H9 (cell line): ENCODE measurements around the gene MCCC1. TPM values are rescaled to one million over a fixed set of nuclear protein-coding genes. Genes with fewer than 3 reads are reported as not detected.

Source experiments
- DNase-seq: peaks from one replicate; pipeline ENCODE4 v3.0.0-alpha.2; 2017
- H2AFZ ChIP-seq: one replicate; pipeline ENCODE4 v1.6.1; 2013; ENCODE audit warnings: mild to moderate bottlenecking, low read length, control low read depth, moderate library complexity
- H2AK5ac ChIP-seq: 2 replicates; pipeline ENCODE4 v1.6.1; 2013; ENCODE audit warnings: low read length, control low read depth, mixed read lengths; ENCODE audit not compliant: insufficient read length
- H2BK120ac ChIP-seq: one replicate; pipeline ENCODE4 v1.6.1; 2013; ENCODE audit warnings: low read depth, mild to moderate bottlenecking, low read length, control low read depth, inconsistent platforms; ENCODE audit not compliant: poor library complexity, severe bottlenecking
- H2BK12ac ChIP-seq: 2 replicates; pipeline ENCODE4 v1.6.1; 2013; ENCODE audit warnings: low read length, control low read depth, mixed read lengths, low read depth; ENCODE audit not compliant: insufficient read length
- H2BK15ac ChIP-seq: 2 replicates; pipeline ENCODE4 v1.6.1; 2013; ENCODE audit warnings: low read depth, low read length, control low read depth
- H2BK20ac ChIP-seq: one replicate; pipeline ENCODE4 v1.6.1; 2013; ENCODE audit warnings: low read depth, mild to moderate bottlenecking, low read length, control low read depth, inconsistent platforms; ENCODE audit not compliant: poor library complexity, severe bottlenecking
- H2BK5ac ChIP-seq: 2 replicates; pipeline ENCODE4 v1.6.1; 2013; ENCODE audit warnings: low read length, control low read depth, mixed read lengths; ENCODE audit not compliant: insufficient read length
- H3K14ac ChIP-seq: 2 replicates; pipeline ENCODE4 v1.6.1; 2013; ENCODE audit warnings: low read length, control low read depth; ENCODE audit not compliant: insufficient read depth
- H3K18ac ChIP-seq: 2 replicates; pipeline ENCODE4 v1.6.1; 2013; ENCODE audit warnings: low read depth, mild to moderate bottlenecking, mixed read lengths, low read length, control low read depth; ENCODE audit not compliant: insufficient read length
- H3K23ac ChIP-seq: 2 replicates; pipeline ENCODE4 v1.6.1; 2013; ENCODE audit warnings: low read length, control low read depth, mixed read lengths, low read depth; ENCODE audit not compliant: insufficient read length
- H3K23me2 ChIP-seq: 2 replicates; pipeline ENCODE4 v1.6.1; 2013; ENCODE audit warnings: low read depth, mild to moderate bottlenecking, mixed read lengths, low read length, control low read depth; ENCODE audit not compliant: insufficient read length, poor library complexity, severe bottlenecking
- H3K27ac ChIP-seq: 2 replicates; pipeline ENCODE4 v1.5.1; 2013; ENCODE audit warnings: low read length, control low read depth, mixed read lengths, low read depth; ENCODE audit not compliant: insufficient read length
- H3K27me3 ChIP-seq: 2 replicates; pipeline ENCODE4 v1.6.1; 2013; ENCODE audit warnings: low read length, control low read depth, inconsistent platforms; ENCODE audit not compliant: insufficient read depth
- H3K4ac ChIP-seq: 2 replicates; pipeline ENCODE4 v1.6.1; 2013; ENCODE audit warnings: low read depth, mild to moderate bottlenecking, control low read depth, inconsistent platforms, low read length, moderate library complexity
- H3K4me1 ChIP-seq: 2 replicates; pipeline ENCODE4 v1.6.1; 2013; ENCODE audit warnings: low read length, control low read depth, inconsistent platforms; ENCODE audit not compliant: insufficient read depth
- H3K4me2 ChIP-seq: 2 replicates; pipeline ENCODE4 v1.6.1; 2013; ENCODE audit warnings: low read length, control low read depth, mixed read lengths; ENCODE audit not compliant: insufficient read length, insufficient read depth
- H3K56ac ChIP-seq: 2 replicates; pipeline ENCODE4 v1.6.1; 2013; ENCODE audit warnings: low read depth, mild to moderate bottlenecking, mixed read lengths, low read length, control low read depth; ENCODE audit not compliant: insufficient read length
- H3K79me1 ChIP-seq: 2 replicates; pipeline ENCODE4 v1.6.1; 2013; ENCODE audit warnings: low read depth, mild to moderate bottlenecking, moderate library complexity, low read length, control low read depth, inconsistent platforms; ENCODE audit not compliant: insufficient read depth, poor library complexity, severe bottlenecking
- H3K79me2 ChIP-seq: 2 replicates; pipeline ENCODE4 v1.6.1; 2013; ENCODE audit warnings: low read length, control low read depth, inconsistent platforms; ENCODE audit not compliant: insufficient read depth
- H3K9ac ChIP-seq: 2 replicates; pipeline ENCODE4 v1.6.1; 2013; ENCODE audit warnings: low read length, control low read depth, mixed read lengths; ENCODE audit not compliant: insufficient read length; ENCODE audit errors: extremely low read depth
- H3K9me3 ChIP-seq: one replicate; pipeline ENCODE4 v1.6.1; 2013; ENCODE audit warnings: low read depth, low read length, inconsistent platforms; ENCODE audit not compliant: control insufficient read depth
- H3T11ph ChIP-seq: one replicate; pipeline ENCODE4 v1.6.1; 2013; ENCODE audit warnings: mild to moderate bottlenecking, low read length, control low read depth, inconsistent platforms
- H4K20me1 ChIP-seq: one replicate; pipeline ENCODE4 v1.6.1; 2013; ENCODE audit not compliant: control insufficient read depth, insufficient read length, insufficient read depth
- H4K5ac ChIP-seq: 2 replicates; pipeline ENCODE4 v1.6.1; 2013; ENCODE audit warnings: low read depth, mild to moderate bottlenecking, mixed read lengths, low read length, control low read depth; ENCODE audit not compliant: insufficient read length
- H4K8ac ChIP-seq: replicated peaks from 2 replicates; pipeline ENCODE4 v1.6.1; 2013; ENCODE audit warnings: low read length, control low read depth, mixed read lengths, low read depth; ENCODE audit not compliant: insufficient read length
- H4K91ac ChIP-seq: 2 replicates; pipeline ENCODE4 v1.6.1; 2013; ENCODE audit warnings: low read depth, mild to moderate bottlenecking, moderate library complexity, mixed read lengths, low read length, control low read depth; ENCODE audit not compliant: insufficient read length
- H3K27ac Mint-ChIP-seq, 3 experiments: 2 replicates in 2 of 3; 3 replicates in 1 of 3; pipeline ENCODE4 v1.8.0; 2020 to 2021; ENCODE audit warnings: mixed read lengths in 3 of 3, mild to moderate bottlenecking in 1 of 3, moderate library complexity in 1 of 3
- H3K27me3 Mint-ChIP-seq: 2 replicates; pipeline ENCODE4 v1.8.0; 2021; ENCODE audit warnings: low read depth, mild to moderate bottlenecking, moderate library complexity, mixed read lengths
- H3K36me3 Mint-ChIP-seq, 3 experiments: 2 replicates in 2 of 3; 3 replicates in 1 of 3; pipeline ENCODE4 v1.8.0; 2020 to 2021; ENCODE audit warnings: low read depth in 3 of 3, mixed read lengths in 3 of 3; ENCODE audit not compliant: insufficient read depth in 1 of 3
- H3K4me1 Mint-ChIP-seq, 2 experiments: 2 replicates each; pipeline ENCODE4 v1.8.0; 2020; ENCODE audit warnings: mixed read lengths in 2 of 2
- H3K4me3 Mint-ChIP-seq, 2 experiments: 2 replicates in 1 of 2; 3 replicates in 1 of 2; pipeline ENCODE4 v1.8.0; 2020 to 2021; ENCODE audit warnings: mild to moderate bottlenecking in 2 of 2, mixed read lengths in 2 of 2, moderate library complexity in 1 of 2
- H3K9me3 Mint-ChIP-seq, 2 experiments: 2 replicates in 1 of 2; 3 replicates in 1 of 2; pipeline ENCODE4 v1.8.0; 2020; ENCODE audit warnings: mild to moderate bottlenecking in 2 of 2, mixed read lengths in 2 of 2, moderate library complexity in 1 of 2
- WGBS: extraction: QIAGEN DNeasy Blood & Tissue Kit; methylation state at CpG from one replicate; pipeline ENCODE4 v1.1.7; 2013; ENCODE audit warnings: missing lambda C conversion rate, low lambda C conversion rate, mixed read lengths; ENCODE audit not compliant: insufficient read length; ENCODE audit errors: extremely low coverage; 5-methylcytosine and 5-hydroxymethylcytosine counted together
- total RNA-seq: library from RNA; stranded (reverse); gene quantifications from 2 replicates; pipeline ENCODE4 v1.2.1, GENCODE V29; 2021
- TF ChIP-seq, protein P1 (sequence below): fragments of 200-600 bp; sonication (generic); conservative IDR thresholded peaks from 3 replicates; pipeline ENCODE4 v1.8.0; 2021; ENCODE audit warnings: antibody characterized with exemption, mild to moderate bottlenecking

The MCCC1 gene
- total RNA-seq, 1 experiment from 2014 or later, result 18.3 TPM

DNA sequence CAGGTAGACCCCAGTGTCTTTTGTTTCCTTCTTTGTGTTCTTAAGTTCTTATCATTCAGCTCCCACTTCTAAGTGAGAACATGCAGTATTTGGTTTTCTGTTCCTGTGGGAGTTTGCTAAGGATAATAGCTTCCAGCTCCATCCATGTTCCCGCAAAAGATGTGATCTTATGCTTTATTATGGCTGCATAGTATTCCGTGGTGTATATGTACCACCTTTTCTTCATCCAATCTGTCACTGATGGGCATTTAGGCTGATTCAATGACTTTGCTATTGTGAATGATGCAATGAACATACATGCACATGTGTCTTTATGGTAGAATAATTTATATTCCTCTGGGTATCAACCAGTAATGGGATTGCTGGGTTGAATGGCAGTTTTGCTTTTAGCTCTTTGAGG is 24.4 kb downstream of the MCCC1 start:
- Histone ChIP-seq H2BK15ac (no peak overlapping the region), H3K27me3 (no peaks in the 10 kb centered on the region), H2AFZ (no peak overlapping the region), H3K18ac (no peak overlapping the region), H4K20me1 (no peaks in the 10 kb centered on the region), H3K27ac (no peak overlapping the region), H2AK5ac (no peak overlapping the region), H3K23me2 (no peaks in the 10 kb centered on the region), H2BK5ac (no peak overlapping the region), H4K91ac (no peak overlapping the region), H2BK20ac (no peak overlapping the region), H3K56ac (no peak overlapping the region), H3K9me3 (peaks cover 8% of the 10 kb centered on the region), H3T11ph (no peak overlapping the region), H3K4ac (no peak overlapping the region), H4K5ac (no peak overlapping the region), H3K4me2 (no peak overlapping the region), H3K79me1 (no peaks in the 10 kb centered on the region), H2BK12ac (no peak overlapping the region), H4K8ac (no peak overlapping the region), H3K14ac (no peak overlapping the region), H3K9ac (no peak overlapping the region), H2BK120ac (no peak overlapping the region), H3K4me1 (no peaks in the 10 kb centered on the region), H3K23ac (no peak overlapping the region), H3K79me2 (no peaks in the 10 kb centered on the region)
- no CpG with 5 or more reads among the region's 2 CpGs for WGBS
- H3K9me3 Mint-ChIP-seq, result peaks cover 19 to 30% of the 10 kb centered on the region in 2 experiments
- no peak overlapping the region for H3K27ac Mint-ChIP-seq
- no peak overlapping the region for H3K4me3 Mint-ChIP-seq
- TF ChIP-seq, protein P1, sequence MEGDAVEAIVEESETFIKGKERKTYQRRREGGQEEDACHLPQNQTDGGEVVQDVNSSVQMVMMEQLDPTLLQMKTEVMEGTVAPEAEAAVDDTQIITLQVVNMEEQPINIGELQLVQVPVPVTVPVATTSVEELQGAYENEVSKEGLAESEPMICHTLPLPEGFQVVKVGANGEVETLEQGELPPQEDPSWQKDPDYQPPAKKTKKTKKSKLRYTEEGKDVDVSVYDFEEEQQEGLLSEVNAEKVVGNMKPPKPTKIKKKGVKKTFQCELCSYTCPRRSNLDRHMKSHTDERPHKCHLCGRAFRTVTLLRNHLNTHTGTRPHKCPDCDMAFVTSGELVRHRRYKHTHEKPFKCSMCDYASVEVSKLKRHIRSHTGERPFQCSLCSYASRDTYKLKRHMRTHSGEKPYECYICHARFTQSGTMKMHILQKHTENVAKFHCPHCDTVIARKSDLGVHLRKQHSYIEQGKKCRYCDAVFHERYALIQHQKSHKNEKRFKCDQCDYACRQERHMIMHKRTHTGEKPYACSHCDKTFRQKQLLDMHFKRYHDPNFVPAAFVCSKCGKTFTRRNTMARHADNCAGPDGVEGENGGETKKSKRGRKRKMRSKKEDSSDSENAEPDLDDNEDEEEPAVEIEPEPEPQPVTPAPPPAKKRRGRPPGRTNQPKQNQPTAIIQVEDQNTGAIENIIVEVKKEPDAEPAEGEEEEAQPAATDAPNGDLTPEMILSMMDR, result no peak
- DNase-seq, result no peak
- no peaks in the 10 kb centered on the region; the same call in 1 of the 2 replicates for H3K27me3 Mint-ChIP-seq
- H3K36me3 Mint-ChIP-seq, result peaks cover 36 to 60% (median 57%) of the 10 kb centered on the region in 3 experiments
- H3K4me1 Mint-ChIP-seq, result no peaks in the 10 kb centered on the region
